ENCODE results near the gene OR5T2.
"Not testable (repeated sequence)": the region's sequence is repeated elsewhere in the genome, so short reads cannot be mapped to it uniquely, and the experiment has no call there.

Gene OR5T2

GRCh38 chr11:56234155-56234554 lies at the start of gene OR5T2:
TSS of gene OR5T2 (minus strand) at chr11:56234255. CDS start at chr11:56233062, 1,193 bp downstream.
- no peak for DNase-seq

- no peak for DNase-seq
Observed at GRCh38 chr11:56273854-56274253, 39.8 kb upstream of the OR5T2 start, which contains the start of gene OR5T1. TSS of gene OR5T1 (plus strand) at chr11:56274154. CDS start at chr11:56275639, 1,485 bp downstream.

GRCh38 chr11:56271092-56271491 lies 37.0 kb upstream of the OR5T2 start:
- DNase-seq, result no peak

- no peak for DNase-seq
Observed at GRCh38 chr11:56251954-56252353, 17.9 kb upstream of the OR5T2 start, which contains the start of gene OR5T3. TSS of gene OR5T3 (plus strand) at chr11:56252254. CDS start at chr11:56252254, 0 bp downstream.

- not testable (repeated sequence) for DNase-seq
Observed at GRCh38 chr11:56219735-56220134, 14.3 kb downstream of the OR5T2 start.

GRCh38 chr11:56214537-56214936 lies 19.5 kb downstream of the OR5T2 start:
- no peak for DNase-seq

GRCh38 chr11:56207790-56208189 lies 26.3 kb downstream of the OR5T2 start:
- DNase-seq, result no peak

- DNase-seq, result no peak
Observed at GRCh38 chr11:56197367-56197766, 36.7 kb downstream of the OR5T2 start.

GRCh38 chr11:56196705-56197104 lies 37.4 kb downstream of the OR5T2 start:
- no peak for DNase-seq

- DNase-seq, result no peak
Observed at GRCh38 chr11:56188602-56189001, 45.5 kb downstream of the OR5T2 start.

- no peak for DNase-seq
Observed at GRCh38 chr11:56183459-56183858, 50.6 kb downstream of the OR5T2 start.
